ENCODE measurements around the gene EBNA1BP2. TPM values are rescaled to one million over a fixed set of nuclear protein-coding genes. Genes with fewer than 3 reads are reported as not detected.
A peak's percentile ranks its signal among the peaks of the same experiment; 100 is the strongest.

The EBNA1BP2 gene
- total and polyA plus RNA-seq, 2 experiments from 2014 or later: 113 to 162 TPM

- H3K9me3 ChIP-seq (ENCODE audit: low read depth): no peaks in the 10 kb centered on the region
- H3K4me1 ChIP-seq (ENCODE audit: insufficient read depth): peaks cover 27% of the 10 kb centered on the region
- H3K9me2 ChIP-seq (ENCODE audit: insufficient read depth): no peaks in the 10 kb centered on the region
- TF ChIP-seq EZH2 (IDR thresholded peaks at IDR 0.05; ENCODE audit: insufficient read depth, poor library complexity, severe bottlenecking): no peak
- no peak for TF ChIP-seq EZH2phosphoT487 (IDR thresholded peaks at IDR 0.05; ENCODE audit: insufficient read depth, low read depth)
- DNase-seq: peak; percentile 73
- WGBS, 2 experiments (ENCODE audit: low coverage in 1 of 2, low lambda C conversion rate in 2 of 2, missing lambda C conversion rate in 2 of 2): 64 to 67% methylated on average over 4 of the region's 4 CpGs
- peak overlapping the region; percentile 88 for H3K27ac ChIP-seq
- H3K9ac ChIP-seq: peak overlapping the region; percentile 8; the same call in 1 of the 2 replicates
- peak overlapping the region; percentile 31; the same call in 1 of the 2 replicates for H3K4me3 ChIP-seq
- peaks cover 29% of the 10 kb centered on the region for H3F3A ChIP-seq (ENCODE audit: insufficient read depth)
- H3K4me2 ChIP-seq (ENCODE audit: unreplicated experiment): peak overlapping the region; percentile 63
- H3K79me2 ChIP-seq (ENCODE audit: insufficient read depth): no peaks in the 10 kb centered on the region
- no peaks in the 10 kb centered on the region for H3K27me3 ChIP-seq (replicated peaks; ENCODE audit: insufficient read depth)
- H4K20me1 ChIP-seq (ENCODE audit: insufficient read depth): no peaks in the 10 kb centered on the region
- H3K36me3 ChIP-seq (ENCODE audit: low read depth): no peaks in the 10 kb centered on the region
- H2AFZ ChIP-seq: peak overlapping the region; percentile 60
- in situ Hi-C loops (cut with MboI): no loop called here
These were observed 33.6 kb upstream of the EBNA1BP2 start for GRCh38 chr1:43205671-43206070.

GRCh38 chr1:43204394-43204793 lies 32.3 kb upstream of the EBNA1BP2 start:
- in situ Hi-C loops (cut with MboI): no loop called here
- Histone ChIP-seq H3K4me3 (no peak overlapping the region), H3K27ac (no peak overlapping the region), H3K9me2 (ENCODE audit: insufficient read depth) (no peaks in the 10 kb centered on the region), H3K4me2 (ENCODE audit: unreplicated experiment) (no peak overlapping the region), H3K4me1 (ENCODE audit: insufficient read depth) (peaks cover 27% of the 10 kb centered on the region), H3K9ac (no peak overlapping the region), H3K36me3 (ENCODE audit: low read depth) (no peaks in the 10 kb centered on the region), H3K9me3 (ENCODE audit: low read depth) (no peaks in the 10 kb centered on the region), H3K79me2 (ENCODE audit: insufficient read depth) (no peaks in the 10 kb centered on the region), H3F3A (ENCODE audit: insufficient read depth) (peaks cover 29% of the 10 kb centered on the region), H3K27me3 (replicated peaks; ENCODE audit: insufficient read depth) (no peaks in the 10 kb centered on the region), H4K20me1 (ENCODE audit: insufficient read depth) (no peaks in the 10 kb centered on the region), H2AFZ (no peak overlapping the region)
- DNase-seq: no peak
- TF ChIP-seq EZH2phosphoT487 (IDR thresholded peaks at IDR 0.05; ENCODE audit: insufficient read depth, low read depth) (no peak), EZH2 (IDR thresholded peaks at IDR 0.05; ENCODE audit: insufficient read depth, poor library complexity, severe bottlenecking) (no peak)
- 86 to 100% methylated on average over 1 of the region's 1 CpG for WGBS, 2 experiments (ENCODE audit: low coverage in 1 of 2, low lambda C conversion rate in 2 of 2, missing lambda C conversion rate in 2 of 2)

DNA sequence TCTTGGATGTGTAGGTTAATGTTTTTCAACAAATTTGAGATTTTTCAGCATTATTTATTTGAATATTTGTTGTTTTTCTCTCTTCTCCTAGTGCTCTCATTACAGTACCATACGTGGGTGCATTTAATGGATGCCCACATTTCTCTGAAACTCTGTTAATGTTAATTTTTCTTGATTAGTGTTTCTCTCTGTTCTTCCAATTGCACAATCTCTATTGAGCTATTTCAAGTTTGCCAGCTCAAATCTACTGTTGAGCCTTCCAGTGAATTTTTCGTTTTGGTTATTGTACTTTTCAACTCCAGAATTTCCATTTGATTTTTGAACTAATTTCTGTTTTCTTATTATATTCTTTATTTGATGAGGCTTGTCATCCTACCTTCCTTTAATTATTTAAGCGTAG lies 31.8 kb upstream of the EBNA1BP2 start:
- DNase-seq: no peak

DNA sequence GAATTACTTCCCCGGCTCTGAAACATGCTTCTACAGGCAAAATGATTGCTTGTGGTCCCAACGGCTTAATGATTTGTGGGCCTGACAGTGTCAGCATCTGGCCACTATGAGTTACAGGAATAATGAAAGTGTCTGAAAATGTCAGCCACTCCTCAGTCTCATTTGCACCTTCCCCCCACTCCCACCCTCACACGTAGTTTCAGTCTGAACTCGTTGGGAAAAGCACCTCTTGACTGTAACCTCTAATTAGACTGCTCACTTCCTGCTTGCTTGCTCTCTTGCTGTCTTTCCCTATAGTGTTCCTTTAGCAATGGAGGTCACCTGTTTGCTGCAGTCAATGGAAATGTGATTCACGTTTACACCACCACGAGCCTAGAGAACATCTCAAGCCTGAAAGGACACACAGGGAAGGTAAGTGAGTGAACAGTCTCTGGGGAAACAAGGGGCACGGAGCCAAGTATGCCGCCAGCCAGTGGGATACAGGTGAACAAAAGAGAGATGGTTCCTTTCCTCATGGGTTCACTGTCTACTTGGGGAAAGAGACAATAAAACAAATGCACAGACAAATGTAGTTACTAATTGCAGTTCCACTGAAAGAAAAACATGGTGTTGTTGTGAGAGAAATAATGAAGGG lies 27.1 kb upstream of the EBNA1BP2 start:
- H3K79me2 ChIP-seq (ENCODE audit: insufficient read depth): no peaks in the 10 kb centered on the region
- no peaks in the 10 kb centered on the region for H3F3A ChIP-seq (ENCODE audit: insufficient read depth)
- DNase-seq: no peak
- in situ Hi-C loops (cut with MboI): no loop called here
- no peaks in the 10 kb centered on the region for H3K36me3 ChIP-seq (ENCODE audit: low read depth)
- H2AFZ ChIP-seq: no peak overlapping the region
- TF ChIP-seq EZH2 (IDR thresholded peaks at IDR 0.05; ENCODE audit: insufficient read depth, poor library complexity, severe bottlenecking) (no peak), EZH2phosphoT487 (IDR thresholded peaks at IDR 0.05; ENCODE audit: insufficient read depth, low read depth) (no peak)
- H3K9me2 ChIP-seq (ENCODE audit: insufficient read depth): no peaks in the 10 kb centered on the region
- no peak overlapping the region for H3K9ac ChIP-seq
- WGBS, 2 experiments (ENCODE audit: low coverage in 1 of 2, low lambda C conversion rate in 2 of 2, missing lambda C conversion rate in 2 of 2): 45 to 47% methylated on average over 8 of the region's 8 CpGs
- no peak overlapping the region for H3K4me3 ChIP-seq
- H4K20me1 ChIP-seq (ENCODE audit: insufficient read depth): no peaks in the 10 kb centered on the region
- no peaks in the 10 kb centered on the region for H3K27me3 ChIP-seq (replicated peaks; ENCODE audit: insufficient read depth)
- H3K9me3 ChIP-seq (ENCODE audit: low read depth): peaks cover 5% of the 10 kb centered on the region
- H3K4me2 ChIP-seq (ENCODE audit: unreplicated experiment): no peak overlapping the region
- no peak overlapping the region for H3K27ac ChIP-seq
- no peaks in the 10 kb centered on the region for H3K4me1 ChIP-seq (ENCODE audit: insufficient read depth)

More for the DNA sequence above, 31.8 kb upstream of the EBNA1BP2 start:
- H3K27me3 ChIP-seq (replicated peaks; ENCODE audit: insufficient read depth): no peaks in the 10 kb centered on the region
- H3K9me3 ChIP-seq (ENCODE audit: low read depth): no peaks in the 10 kb centered on the region
- in situ Hi-C loops (cut with MboI): no loop called here
- no peak for TF ChIP-seq EZH2 (IDR thresholded peaks at IDR 0.05; ENCODE audit: insufficient read depth, poor library complexity, severe bottlenecking)
- TF ChIP-seq EZH2phosphoT487 (IDR thresholded peaks at IDR 0.05; ENCODE audit: insufficient read depth, low read depth): no peak
- no peak overlapping the region for H3K27ac ChIP-seq
- H3K4me2 ChIP-seq (ENCODE audit: unreplicated experiment): no peak overlapping the region
- H3F3A ChIP-seq (ENCODE audit: insufficient read depth): peaks cover 29% of the 10 kb centered on the region
- H3K4me1 ChIP-seq (ENCODE audit: insufficient read depth): peaks cover 27% of the 10 kb centered on the region
- no peaks in the 10 kb centered on the region for H3K9me2 ChIP-seq (ENCODE audit: insufficient read depth)
- no peak overlapping the region for H3K4me3 ChIP-seq
- no peak overlapping the region for H3K9ac ChIP-seq
- no peaks in the 10 kb centered on the region for H3K36me3 ChIP-seq (ENCODE audit: low read depth)
- H2AFZ ChIP-seq: no peak overlapping the region
- 97 to 99% methylated on average over 3 of the region's 3 CpGs for WGBS, 2 experiments (ENCODE audit: low coverage in 1 of 2, low lambda C conversion rate in 2 of 2, missing lambda C conversion rate in 2 of 2)
- H4K20me1 ChIP-seq (ENCODE audit: insufficient read depth): no peaks in the 10 kb centered on the region
- no peaks in the 10 kb centered on the region for H3K79me2 ChIP-seq (ENCODE audit: insufficient read depth)

Data from GM23248 (cell line).